Lung (tissue), 12 donors: ENCODE data around the gene PRODH2. TPM values are rescaled to one million over a fixed set of nuclear protein-coding genes. Genes with fewer than 3 reads are reported as not detected.
A peak's percentile ranks its signal among the peaks of the same experiment; 100 is the strongest.

Experiments
- ATAC-seq: fragments of 200-7000 bp; cut with Tn5 transposase; one replicate; pipeline ENCODE4 v1.9.1; 2020; ENCODE audit warnings: moderate number of reproducible peaks; ENCODE audit not compliant: insufficient read depth, low FRiP score
- DNase-seq, 3 donors: peaks; one replicate each; pipeline ENCODE4 v3.0.0-alpha.2; 2013 to 2017
- H3K27ac ChIP-seq, 2 donors: one replicate each; pipeline ENCODE4 v1.5.1; 2013; ENCODE audit warnings: mild to moderate bottlenecking in 2 of 2, moderate library complexity in 2 of 2, control low read depth in 1 of 2, inconsistent platforms in 1 of 2, low read depth in 1 of 2, low read length in 1 of 2
- H3K27me3 ChIP-seq, 3 donors: one replicate each; pipeline ENCODE4 v1.5.1; 2013; ENCODE audit warnings: low read length in 2 of 3; ENCODE audit not compliant: control insufficient read depth in 3 of 3, insufficient read depth in 3 of 3
- H3K36me3 ChIP-seq, 4 donors: one replicate each; pipeline ENCODE4 v1.5.1; 2013; ENCODE audit warnings: low read length in 4 of 4, mild to moderate bottlenecking in 1 of 4, moderate library complexity in 1 of 4; ENCODE audit not compliant: control insufficient read depth in 4 of 4, insufficient read depth in 4 of 4
- H3K4me1 ChIP-seq, 5 donors: one replicate each; pipeline ENCODE4 v1.5.1; 2013; ENCODE audit warnings: low read length in 5 of 5, mild to moderate bottlenecking in 2 of 5, moderate library complexity in 1 of 5; ENCODE audit not compliant: control insufficient read depth in 5 of 5, insufficient read depth in 5 of 5
- H3K4me3 ChIP-seq: one replicate; pipeline ENCODE4 v1.5.1; 2013; ENCODE audit warnings: mild to moderate bottlenecking, control low read depth, moderate library complexity
- H3K9ac ChIP-seq, 2 donors: one replicate each; pipeline ENCODE4 v1.5.1; 2013; ENCODE audit warnings: low read length in 2 of 2, control low read depth in 1 of 2; ENCODE audit not compliant: insufficient read depth in 1 of 2
- H3K9me3 ChIP-seq, 4 donors: one replicate each; pipeline ENCODE4 v1.5.1; 2013; ENCODE audit warnings: low read length in 3 of 4, mild to moderate bottlenecking in 1 of 4, moderate library complexity in 1 of 4; ENCODE audit not compliant: control insufficient read depth in 4 of 4, insufficient read depth in 3 of 4
- WGBS, 2 donors: extraction: QIAGEN DNeasy Blood & Tissue Kit; methylation state at CpG; one replicate each; pipeline ENCODE4 v1.1.7; 2013; 5-methylcytosine and 5-hydroxymethylcytosine counted together
- polyA plus RNA-seq, 2 donors: library from polyadenylated mRNA; stranded (reverse); fragments of 200-250 nt; gene quantifications; one replicate each; pipeline ENCODE4 v1.2.1, GENCODE V29; 2013
- total RNA-seq, 2 donors: library from RNA; depleted of rRNA in 1 of 2; stranded (reverse); fragments of >200 nt in 1 of 2; gene quantifications; one replicate each; pipeline ENCODE4 v1.2.1, GENCODE V29; 2014 to 2021
- TF ChIP-seq, protein P1 (sequence below): IDR thresholded peaks from 2 replicates; pipeline ENCODE4 v1.5.1; 2012; ENCODE audit warnings: mild to moderate bottlenecking; ENCODE audit errors: control extremely low read depth, extremely low read depth
- donor health status: control.
- donor health status: control.
- donor health status: Bipolar disorder and iron deficiency.
- donor health status: healthy.
- donor health status: DM: yes; HTN: yes; CAD: no.

The PRODH2 gene
- total and polyA plus RNA-seq, 4 donors = not detected

DNA sequence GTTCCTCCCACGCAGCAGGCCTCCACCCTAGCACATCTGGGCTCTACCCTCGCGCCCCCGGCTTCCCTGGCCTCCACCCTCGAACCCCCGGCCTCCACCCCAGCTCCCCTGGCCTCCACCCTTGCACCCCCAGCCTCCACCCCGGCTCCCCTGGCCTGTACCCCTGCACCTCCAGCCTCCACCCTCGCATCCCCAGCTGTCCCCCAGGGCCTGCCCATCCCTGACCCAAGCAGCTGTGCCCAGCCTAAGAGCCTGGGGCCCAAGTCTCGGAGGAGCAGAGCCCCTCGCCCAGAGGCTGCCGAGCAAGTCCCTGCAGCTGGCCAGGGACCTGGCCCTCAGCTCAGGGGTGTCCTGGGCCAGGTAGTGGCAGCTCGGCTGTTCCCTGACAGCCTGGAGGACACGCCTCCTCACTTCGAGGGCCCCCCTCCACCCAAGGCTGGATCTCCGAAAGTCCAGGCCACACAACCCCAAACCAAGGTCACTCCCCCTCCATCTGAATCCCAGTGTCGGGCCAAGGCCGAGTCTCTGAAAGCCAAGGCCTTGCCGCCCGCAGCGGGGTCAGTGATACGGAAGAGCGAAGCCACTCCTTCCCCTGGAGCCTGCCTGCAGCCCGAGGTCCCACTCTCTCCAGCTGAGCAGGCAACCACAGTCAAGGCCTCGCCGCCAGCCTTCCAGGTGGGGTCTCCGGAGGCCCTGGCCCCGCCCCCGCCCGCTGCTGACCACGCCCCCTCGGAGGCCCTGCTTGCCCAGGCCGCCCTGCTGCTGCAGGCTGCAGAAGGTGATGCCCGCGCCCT is 45.2 kb downstream of the PRODH2 start:
- peaks cover 0 to 22% (median 5%) of the 10 kb centered on the region in 4 donors for H3K36me3 ChIP-seq
- whole genome bisulfite sequencing, 2 donors = 82 to 86% methylated on average over 33 to 34 of the region's 34 CpGs
- peak; percentile 23 to 78 (median 59) for DNase-seq

DNA sequence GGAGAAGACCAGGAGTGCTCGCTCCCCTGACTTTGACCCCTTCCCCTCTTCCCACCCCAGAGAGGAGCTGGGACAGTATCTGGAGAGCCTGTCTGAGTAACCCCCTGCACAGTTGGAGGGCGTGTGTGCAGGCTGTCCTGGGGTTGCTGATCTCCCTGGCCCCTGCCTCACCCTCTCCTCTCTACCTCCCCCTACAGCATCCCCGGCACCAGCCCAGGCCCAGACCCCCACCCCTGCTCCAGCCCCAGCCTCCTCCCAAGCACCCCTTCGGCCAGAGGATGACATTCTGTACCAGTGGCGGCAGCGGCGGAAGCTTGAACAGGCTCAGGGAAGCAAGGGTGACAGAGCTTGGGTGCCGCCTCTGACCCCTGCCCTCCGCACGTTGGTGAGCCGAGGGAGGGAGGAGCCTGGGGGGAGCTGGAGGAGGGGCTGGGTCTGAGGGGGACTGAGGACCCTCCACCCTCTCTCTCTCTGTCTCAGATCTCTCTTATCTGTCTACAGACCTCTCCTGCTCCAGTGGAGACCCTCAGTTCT is 46.0 kb downstream of the PRODH2 start:
- Histone ChIP-seq H3K4me3 (no peak overlapping the region), H3K27me3 (no peaks in the 10 kb centered on the region), H3K9me3 (no peaks in the 10 kb centered on the region), H3K36me3 (peaks cover 0 to 28% (median 9%) of the 10 kb centered on the region in 4 donors), H3K27ac (no peak overlapping the region), H3K9ac (no peak overlapping the region), H3K4me1 (no peaks in the 10 kb centered on the region)
- WGBS, 2 donors = 88 to 90% methylated on average over 9 to 11 of the region's 11 CpGs
- TF ChIP-seq, protein P1, sequence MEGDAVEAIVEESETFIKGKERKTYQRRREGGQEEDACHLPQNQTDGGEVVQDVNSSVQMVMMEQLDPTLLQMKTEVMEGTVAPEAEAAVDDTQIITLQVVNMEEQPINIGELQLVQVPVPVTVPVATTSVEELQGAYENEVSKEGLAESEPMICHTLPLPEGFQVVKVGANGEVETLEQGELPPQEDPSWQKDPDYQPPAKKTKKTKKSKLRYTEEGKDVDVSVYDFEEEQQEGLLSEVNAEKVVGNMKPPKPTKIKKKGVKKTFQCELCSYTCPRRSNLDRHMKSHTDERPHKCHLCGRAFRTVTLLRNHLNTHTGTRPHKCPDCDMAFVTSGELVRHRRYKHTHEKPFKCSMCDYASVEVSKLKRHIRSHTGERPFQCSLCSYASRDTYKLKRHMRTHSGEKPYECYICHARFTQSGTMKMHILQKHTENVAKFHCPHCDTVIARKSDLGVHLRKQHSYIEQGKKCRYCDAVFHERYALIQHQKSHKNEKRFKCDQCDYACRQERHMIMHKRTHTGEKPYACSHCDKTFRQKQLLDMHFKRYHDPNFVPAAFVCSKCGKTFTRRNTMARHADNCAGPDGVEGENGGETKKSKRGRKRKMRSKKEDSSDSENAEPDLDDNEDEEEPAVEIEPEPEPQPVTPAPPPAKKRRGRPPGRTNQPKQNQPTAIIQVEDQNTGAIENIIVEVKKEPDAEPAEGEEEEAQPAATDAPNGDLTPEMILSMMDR = no peak
- ATAC-seq (no peak), DNase-seq (no peak)

More for the DNA sequence above, 45.2 kb downstream of the PRODH2 start:
- no peak overlapping the region for H3K4me3 ChIP-seq
- no peaks in the 10 kb centered on the region for H3K4me1 ChIP-seq
- ATAC-seq = no peak
- H3K9ac ChIP-seq = no peak overlapping the region
- no peaks in the 10 kb centered on the region for H3K9me3 ChIP-seq
- no peaks in the 10 kb centered on the region for H3K27me3 ChIP-seq
- TF ChIP-seq, protein P1 = no peak
- no peak overlapping the region for H3K27ac ChIP-seq

DNA sequence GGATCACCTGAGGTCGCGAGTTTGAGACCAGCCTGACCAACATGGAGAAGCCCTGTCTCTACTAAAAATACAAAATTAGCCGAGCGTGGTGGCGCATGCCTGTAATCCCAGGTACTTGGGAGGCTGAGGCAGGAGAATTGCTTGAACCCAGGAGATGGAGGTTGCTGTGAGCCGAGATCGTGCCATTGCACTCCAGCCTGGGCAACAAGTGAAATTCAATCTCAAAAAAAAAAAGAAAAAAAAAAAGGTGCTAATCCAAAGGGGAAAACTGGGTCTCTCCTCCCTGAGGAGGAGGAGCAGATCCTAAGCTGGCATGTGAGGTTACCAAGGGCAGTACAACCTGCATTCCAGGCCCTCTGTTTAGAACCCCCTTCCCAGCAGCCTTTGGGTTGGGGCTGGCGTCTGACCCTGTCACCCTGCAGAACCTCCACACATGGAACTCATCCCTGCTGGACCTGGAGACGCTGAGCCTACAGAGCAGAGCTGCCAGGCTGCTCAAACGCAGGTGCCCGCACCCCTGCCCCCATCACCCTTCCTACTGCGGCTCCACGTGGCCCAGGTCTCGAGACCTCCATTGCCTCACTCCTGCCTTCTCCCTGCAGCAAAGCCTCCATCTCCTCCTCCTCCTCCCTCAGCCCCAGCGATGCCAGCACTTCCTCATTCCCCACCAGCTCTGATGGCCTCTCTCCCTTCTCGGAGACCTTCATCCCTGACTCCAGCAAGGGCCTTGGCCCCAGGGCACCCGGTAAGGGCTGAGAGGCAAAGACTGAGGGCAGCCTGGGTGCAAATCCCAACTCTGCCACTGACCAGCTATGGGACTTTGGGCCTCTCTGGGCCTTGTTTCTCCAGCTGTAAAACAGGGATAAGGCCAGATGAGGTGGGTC is 48.0 kb downstream of the PRODH2 start:
- H3K4me3 ChIP-seq = no peak overlapping the region
- H3K9me3 ChIP-seq = peaks cover 0 to 2% (median 0%) of the 10 kb centered on the region in 4 donors
- DNase-seq = no peak
- H3K27me3 ChIP-seq = no peaks in the 10 kb centered on the region
- H3K4me1 ChIP-seq = no peaks in the 10 kb centered on the region
- no peak for ATAC-seq
- no peak overlapping the region for H3K9ac ChIP-seq
- WGBS, 2 donors = 91 to 93% methylated on average over 17 of the region's 17 CpGs
- no peak overlapping the region for H3K27ac ChIP-seq
- TF ChIP-seq, protein P1 = no peak
- H3K36me3 ChIP-seq = peaks cover 0 to 28% (median 13%) of the 10 kb centered on the region in 4 donors
